ENCODE measurements around the gene LRP3.

- 0 out of 2 replicates have a peak, but pooled peaks have one; percentile 35 for TF ChIP-seq CTCF (conservative IDR thresholded peaks at IDR 0.05; ENCODE audit: low read depth, low read length)
- TF ChIP-seq EZH2 (IDR thresholded peaks at IDR 0.05; ENCODE audit: low read length, unreplicated experiment) = no peak
These were observed 16.6 kb upstream of the LRP3 start for GRCh38 chr19:33177417-33177979.
